WTC11 (cell line): ENCODE results near the gene INPP5A. TPM values are rescaled to one million over a fixed set of nuclear protein-coding genes. Genes with fewer than 3 reads are reported as not detected.

Source experiments
- ATAC-seq: fragments of 200-7000 bp; cut with Tn5 transposase; 2 replicates; pipeline ENCODE4 v1.10.0; 2021; ENCODE audit warnings: mild to moderate bottlenecking, moderate library complexity
- CTCF ChIA-PET: fragments of 300-600 bp; sonication (Branson Sonifier 250); formaldehyde crosslinking; loops from one replicate; lab custom pipeline; 2021; ENCODE audit warnings: antibody characterized with exemption; lab: Charles Lee
- POLR2A ChIA-PET: fragments of 350-600 bp; sonication (Branson Sonifier 250); formaldehyde crosslinking; loops from one replicate; lab custom pipeline; 2021; ENCODE audit warnings: antibody characterized with exemption; lab: Charles Lee
- DNase-seq: peaks from one replicate; pipeline ENCODE4 v3.0.0; 2021; ENCODE audit warnings: low spot score
- H3K27ac Mint-ChIP-seq: 2 replicates; pipeline ENCODE4 v1.8.0; 2021; ENCODE audit warnings: mixed read lengths
- H3K27me3 Mint-ChIP-seq: 2 replicates; pipeline ENCODE4 v1.8.0; 2021; ENCODE audit warnings: low read depth, mild to moderate bottlenecking, moderate library complexity, mixed read lengths
- H3K36me3 Mint-ChIP-seq: 2 replicates; pipeline ENCODE4 v1.8.0; 2021; ENCODE audit warnings: mixed read lengths
- H3K4me1 Mint-ChIP-seq: 2 replicates; pipeline ENCODE4 v1.8.0; 2022; ENCODE audit warnings: mixed read lengths
- H3K4me3 Mint-ChIP-seq: 2 replicates; pipeline ENCODE4 v1.8.0; 2021; ENCODE audit warnings: mild to moderate bottlenecking, moderate library complexity, mixed read lengths
- H3K9me3 Mint-ChIP-seq: 2 replicates; pipeline ENCODE4 v1.8.0; 2021; ENCODE audit warnings: mixed read lengths
- E2F1 ChIP-seq: sonication (generic); formaldehyde crosslinking; IDR thresholded peaks from 2 replicates; pipeline ENCODE4 v1.8.0; 2022; ENCODE audit warnings: mild to moderate bottlenecking, missing genetic modification reagents
- ELF4 ChIP-seq: sonication (generic); formaldehyde crosslinking; IDR thresholded peaks from 2 replicates; pipeline ENCODE4 v1.8.1; 2022; ENCODE audit warnings: low read depth, mild to moderate bottlenecking, moderate library complexity, missing genetic modification reagents
- ERG ChIP-seq: fragments of 250-450 bp; sonication (Bioruptor Pico); IDR thresholded peaks from 2 replicates; pipeline ENCODE4 v1.8.0; 2021; ENCODE audit warnings: mild to moderate bottlenecking
- IRF2 ChIP-seq: sonication (generic); formaldehyde crosslinking; IDR thresholded peaks from 2 replicates; pipeline ENCODE4 v1.8.0; 2022; ENCODE audit warnings: low read depth, missing genetic modification reagents, borderline replicate concordance
- KAT7 ChIP-seq: sonication (generic); formaldehyde crosslinking; IDR thresholded peaks from 2 replicates; pipeline ENCODE4 v1.8.1; 2023; ENCODE audit warnings: missing genetic modification reagents, mild to moderate bottlenecking, borderline replicate concordance
- MYBL2 ChIP-seq: sonication (generic); formaldehyde crosslinking; IDR thresholded peaks from 2 replicates; pipeline ENCODE4 v1.8.1; 2023; ENCODE audit warnings: mild to moderate bottlenecking, moderate library complexity, missing genetic modification reagents
- NFATC4 ChIP-seq: fragments of 250-450 bp; sonication (Bioruptor Pico); IDR thresholded peaks from 2 replicates; pipeline ENCODE4 v1.9.0; 2021; ENCODE audit warnings: mild to moderate bottlenecking
- NR2C2 ChIP-seq: sonication (generic); formaldehyde crosslinking; IDR thresholded peaks from 2 replicates; pipeline ENCODE4 v1.8.0; 2022; ENCODE audit warnings: mild to moderate bottlenecking, missing genetic modification reagents
- NR3C1 ChIP-seq: sonication (generic); formaldehyde crosslinking; conservative IDR thresholded peaks from 2 replicates; pipeline ENCODE4 v1.8.1; 2023; ENCODE audit warnings: low read depth, mild to moderate bottlenecking, missing genetic modification reagents
- TEAD4 ChIP-seq: sonication (generic); formaldehyde crosslinking; IDR thresholded peaks from 2 replicates; pipeline ENCODE4 v1.8.0; 2022; ENCODE audit warnings: mild to moderate bottlenecking, missing genetic modification reagents
- ZBTB21 ChIP-seq: sonication (generic); formaldehyde crosslinking; IDR thresholded peaks from 2 replicates; pipeline ENCODE4 v1.8.1; 2023; ENCODE audit warnings: mild to moderate bottlenecking, missing genetic modification reagents, borderline replicate concordance
- ZBTB43 ChIP-seq: sonication (generic); formaldehyde crosslinking; IDR thresholded peaks from 2 replicates; pipeline ENCODE4 v1.8.1; 2023; ENCODE audit warnings: mild to moderate bottlenecking, missing genetic modification reagents
- ZMAT4 ChIP-seq: fragments of 250-450 bp; sonication (Bioruptor Pico); IDR thresholded peaks from 2 replicates; pipeline ENCODE4 v1.9.0; 2021; ENCODE audit warnings: mild to moderate bottlenecking
- ZNF138 ChIP-seq: sonication (generic); formaldehyde crosslinking; conservative IDR thresholded peaks from 2 replicates; pipeline ENCODE4 v1.8.1; 2022; ENCODE audit warnings: mild to moderate bottlenecking, moderate library complexity, missing genetic modification reagents
- ZNF232 ChIP-seq: sonication (generic); formaldehyde crosslinking; IDR thresholded peaks from 2 replicates; pipeline ENCODE4 v1.8.0; 2022; ENCODE audit warnings: mild to moderate bottlenecking, missing genetic modification reagents
- total RNA-seq: library from RNA; stranded (reverse); gene quantifications from 3 replicates; pipeline ENCODE4 v1.2.3, GENCODE V29; 2021
- TF ChIP-seq, protein P1 (sequence below): fragments of 250-450 bp; sonication (Bioruptor Pico); IDR thresholded peaks from 2 replicates; pipeline ENCODE4 v2.1.2; 2022; ENCODE audit warnings: mild to moderate bottlenecking, moderate library complexity
- TF ChIP-seq, protein P2 (sequence below): sonication (generic); formaldehyde crosslinking; IDR thresholded peaks from 2 replicates; pipeline ENCODE4 v1.8.0; 2022; ENCODE audit warnings: mild to moderate bottlenecking, missing genetic modification reagents
- TF ChIP-seq, protein P3 (sequence below): sonication (generic); formaldehyde crosslinking; IDR thresholded peaks from 2 replicates; pipeline ENCODE4 v1.8.1; 2022; ENCODE audit warnings: low read depth, missing genetic modification reagents, borderline replicate concordance
- TF ChIP-seq, protein P4 (sequence below): sonication (generic); formaldehyde crosslinking; IDR thresholded peaks from 2 replicates; pipeline ENCODE4 v1.8.1; 2023; ENCODE audit warnings: mild to moderate bottlenecking, missing genetic modification reagents, borderline replicate concordance

Gene INPP5A
- total RNA-seq, 1 experiment from 2014 or later, result 22.1 TPM

- TF ChIP-seq ERG (CRISPR knock-in tag) (no peak), ZBTB21 (CRISPR knock-in tag) (no peak)
Observed at GRCh38 chr10:132668048-132668394, 130.4 kb downstream of the INPP5A start (continued).

DNA sequence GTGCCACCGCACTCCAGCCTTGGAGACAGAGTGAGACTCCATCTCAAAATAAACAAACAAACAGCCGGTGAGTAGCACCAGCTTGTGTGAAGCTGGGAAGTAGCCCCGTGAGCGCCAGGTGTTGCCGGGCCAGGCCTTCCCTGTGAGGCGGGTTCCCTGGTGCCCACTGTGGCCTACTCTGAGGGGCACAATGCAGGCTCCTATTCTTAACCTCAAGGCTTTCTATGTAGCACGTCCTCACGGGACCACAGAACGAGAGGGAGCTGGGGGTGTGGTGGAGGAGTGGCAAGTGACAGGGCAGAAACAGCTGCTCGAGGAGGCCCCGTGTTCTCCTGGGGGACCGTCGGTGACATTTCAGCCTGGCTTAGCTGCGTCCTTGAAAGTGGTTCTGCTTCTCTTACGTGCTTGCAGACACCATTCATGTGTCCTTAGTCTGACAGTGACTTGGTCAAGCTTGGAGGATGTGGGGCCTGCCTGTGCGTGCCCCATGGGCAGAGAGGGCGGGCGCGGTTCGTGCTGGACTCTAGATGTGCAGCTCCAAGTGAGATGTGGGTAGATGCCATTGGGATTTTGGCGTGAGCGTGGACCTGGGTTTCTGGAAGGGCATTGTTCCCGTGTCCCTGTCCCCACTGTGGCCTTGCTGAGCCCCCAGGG is 131.7 kb downstream of the INPP5A start:
- no peaks in the 10 kb centered on the region for H3K4me1 Mint-ChIP-seq
- H3K36me3 Mint-ChIP-seq, result 0 out of 2 replicates have a peak, but pooled peaks cover 2% of the 10 kb centered on the region
- DNase-seq (peak; percentile 5), ATAC-seq (no peak)
- TF ChIP-seq E2F1 (no peak), NR3C1 (no peak), ZBTB43 (no peak), ZNF232 (no peak), KAT7 (CRISPR knock-in tag) (no peak)
- TF ChIP-seq, protein P1, sequence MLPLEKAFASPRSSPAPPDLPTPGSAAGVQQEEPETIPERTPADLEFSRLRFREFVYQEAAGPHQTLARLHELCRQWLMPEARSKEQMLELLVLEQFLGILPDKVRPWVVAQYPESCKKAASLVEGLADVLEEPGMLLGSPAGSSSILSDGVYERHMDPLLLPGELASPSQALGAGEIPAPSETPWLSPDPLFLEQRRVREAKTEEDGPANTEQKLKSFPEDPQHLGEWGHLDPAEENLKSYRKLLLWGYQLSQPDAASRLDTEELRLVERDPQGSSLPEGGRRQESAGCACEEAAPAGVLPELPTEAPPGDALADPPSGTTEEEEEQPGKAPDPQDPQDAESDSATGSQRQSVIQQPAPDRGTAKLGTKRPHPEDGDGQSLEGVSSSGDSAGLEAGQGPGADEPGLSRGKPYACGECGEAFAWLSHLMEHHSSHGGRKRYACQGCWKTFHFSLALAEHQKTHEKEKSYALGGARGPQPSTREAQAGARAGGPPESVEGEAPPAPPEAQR (CRISPR knock-in tag), result no peak
- TF ChIP-seq, protein P2, sequence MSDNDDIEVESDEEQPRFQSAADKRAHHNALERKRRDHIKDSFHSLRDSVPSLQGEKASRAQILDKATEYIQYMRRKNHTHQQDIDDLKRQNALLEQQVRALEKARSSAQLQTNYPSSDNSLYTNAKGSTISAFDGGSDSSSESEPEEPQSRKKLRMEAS, result no peak
- TF ChIP-seq, protein P3, sequence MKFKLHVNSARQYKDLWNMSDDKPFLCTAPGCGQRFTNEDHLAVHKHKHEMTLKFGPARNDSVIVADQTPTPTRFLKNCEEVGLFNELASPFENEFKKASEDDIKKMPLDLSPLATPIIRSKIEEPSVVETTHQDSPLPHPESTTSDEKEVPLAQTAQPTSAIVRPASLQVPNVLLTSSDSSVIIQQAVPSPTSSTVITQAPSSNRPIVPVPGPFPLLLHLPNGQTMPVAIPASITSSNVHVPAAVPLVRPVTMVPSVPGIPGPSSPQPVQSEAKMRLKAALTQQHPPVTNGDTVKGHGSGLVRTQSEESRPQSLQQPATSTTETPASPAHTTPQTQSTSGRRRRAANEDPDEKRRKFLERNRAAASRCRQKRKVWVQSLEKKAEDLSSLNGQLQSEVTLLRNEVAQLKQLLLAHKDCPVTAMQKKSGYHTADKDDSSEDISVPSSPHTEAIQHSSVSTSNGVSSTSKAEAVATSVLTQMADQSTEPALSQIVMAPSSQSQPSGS (CRISPR knock-in tag), result no peak
- ChIA-PET CTCF (no interaction called here), POLR2A (no interaction called here)
- no peak overlapping the region for H3K4me3 Mint-ChIP-seq
- H3K9me3 Mint-ChIP-seq, result peaks cover 10% of the 10 kb centered on the region; the same call in 1 of the 2 replicates
- no peaks in the 10 kb centered on the region for H3K27me3 Mint-ChIP-seq
- H3K27ac Mint-ChIP-seq, result no peak overlapping the region

GRCh38 chr10:132670546-132671227 is 133.1 kb downstream of the INPP5A start:
- H3K27ac Mint-ChIP-seq, result no peak overlapping the region
- TF ChIP-seq, protein P4, sequence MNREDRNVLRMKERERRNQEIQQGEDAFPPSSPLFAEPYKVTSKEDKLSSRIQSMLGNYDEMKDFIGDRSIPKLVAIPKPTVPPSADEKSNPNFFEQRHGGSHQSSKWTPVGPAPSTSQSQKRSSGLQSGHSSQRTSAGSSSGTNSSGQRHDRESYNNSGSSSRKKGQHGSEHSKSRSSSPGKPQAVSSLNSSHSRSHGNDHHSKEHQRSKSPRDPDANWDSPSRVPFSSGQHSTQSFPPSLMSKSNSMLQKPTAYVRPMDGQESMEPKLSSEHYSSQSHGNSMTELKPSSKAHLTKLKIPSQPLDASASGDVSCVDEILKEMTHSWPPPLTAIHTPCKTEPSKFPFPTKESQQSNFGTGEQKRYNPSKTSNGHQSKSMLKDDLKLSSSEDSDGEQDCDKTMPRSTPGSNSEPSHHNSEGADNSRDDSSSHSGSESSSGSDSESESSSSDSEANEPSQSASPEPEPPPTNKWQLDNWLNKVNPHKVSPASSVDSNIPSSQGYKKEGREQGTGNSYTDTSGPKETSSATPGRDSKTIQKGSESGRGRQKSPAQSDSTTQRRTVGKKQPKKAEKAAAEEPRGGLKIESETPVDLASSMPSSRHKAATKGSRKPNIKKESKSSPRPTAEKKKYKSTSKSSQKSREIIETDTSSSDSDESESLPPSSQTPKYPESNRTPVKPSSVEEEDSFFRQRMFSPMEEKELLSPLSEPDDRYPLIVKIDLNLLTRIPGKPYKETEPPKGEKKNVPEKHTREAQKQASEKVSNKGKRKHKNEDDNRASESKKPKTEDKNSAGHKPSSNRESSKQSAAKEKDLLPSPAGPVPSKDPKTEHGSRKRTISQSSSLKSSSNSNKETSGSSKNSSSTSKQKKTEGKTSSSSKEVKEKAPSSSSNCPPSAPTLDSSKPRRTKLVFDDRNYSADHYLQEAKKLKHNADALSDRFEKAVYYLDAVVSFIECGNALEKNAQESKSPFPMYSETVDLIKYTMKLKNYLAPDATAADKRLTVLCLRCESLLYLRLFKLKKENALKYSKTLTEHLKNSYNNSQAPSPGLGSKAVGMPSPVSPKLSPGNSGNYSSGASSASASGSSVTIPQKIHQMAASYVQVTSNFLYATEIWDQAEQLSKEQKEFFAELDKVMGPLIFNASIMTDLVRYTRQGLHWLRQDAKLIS (CRISPR knock-in tag), result no peak
- TF ChIP-seq IRF2, result no peak
- no peak for TF ChIP-seq TEAD4 (CRISPR knock-in tag)
- no peak for TF ChIP-seq ZNF138 (CRISPR knock-in tag)
- TF ChIP-seq ELF4 (CRISPR knock-in tag), result no peak
- no peak for TF ChIP-seq NR2C2
- TF ChIP-seq NFATC4 (CRISPR knock-in tag), result no peak
- TF ChIP-seq MYBL2 (CRISPR knock-in tag), result no peak
- no peak for TF ChIP-seq ZMAT4
- no peak for TF ChIP-seq KAT7 (CRISPR knock-in tag)

More at GRCh38 chr10:132670546-132671227, 133.1 kb downstream of the INPP5A start:
- Mint-ChIP-seq H3K36me3 (0 out of 2 replicates have a peak, but pooled peaks cover 2% of the 10 kb centered on the region), H3K9me3 (peaks cover 10% of the 10 kb centered on the region; the same call in 1 of the 2 replicates), H3K4me3 (no peak overlapping the region), H3K4me1 (no peaks in the 10 kb centered on the region), H3K27me3 (no peaks in the 10 kb centered on the region)
- ATAC-seq (no peak), DNase-seq (peak; percentile 7)
- CTCF ChIA-PET, result interaction anchor here (0.6 kb wide), 1 partner anchor 191 kb away, joined by 3 read pairs; no protein-coding TSS in a partner anchor
- POLR2A ChIA-PET, result interaction anchor here (0.6 kb wide), 1 partner anchor 98 kb away, joined by 3 read pairs; no protein-coding TSS in a partner anchor
